Pons (tissue), 1 donor: ENCODE data around the gene CDT1.
"Not testable (repeated sequence)": the region's sequence is repeated elsewhere in the genome, so short reads cannot be mapped to it uniquely, and the experiment has no call there.

Experiments
- DNase-seq: peaks from one replicate; pipeline ENCODE4 v3.0.0-alpha.2; 2016; ENCODE audit warnings: low spot score

The CDT1 gene

DNA sequence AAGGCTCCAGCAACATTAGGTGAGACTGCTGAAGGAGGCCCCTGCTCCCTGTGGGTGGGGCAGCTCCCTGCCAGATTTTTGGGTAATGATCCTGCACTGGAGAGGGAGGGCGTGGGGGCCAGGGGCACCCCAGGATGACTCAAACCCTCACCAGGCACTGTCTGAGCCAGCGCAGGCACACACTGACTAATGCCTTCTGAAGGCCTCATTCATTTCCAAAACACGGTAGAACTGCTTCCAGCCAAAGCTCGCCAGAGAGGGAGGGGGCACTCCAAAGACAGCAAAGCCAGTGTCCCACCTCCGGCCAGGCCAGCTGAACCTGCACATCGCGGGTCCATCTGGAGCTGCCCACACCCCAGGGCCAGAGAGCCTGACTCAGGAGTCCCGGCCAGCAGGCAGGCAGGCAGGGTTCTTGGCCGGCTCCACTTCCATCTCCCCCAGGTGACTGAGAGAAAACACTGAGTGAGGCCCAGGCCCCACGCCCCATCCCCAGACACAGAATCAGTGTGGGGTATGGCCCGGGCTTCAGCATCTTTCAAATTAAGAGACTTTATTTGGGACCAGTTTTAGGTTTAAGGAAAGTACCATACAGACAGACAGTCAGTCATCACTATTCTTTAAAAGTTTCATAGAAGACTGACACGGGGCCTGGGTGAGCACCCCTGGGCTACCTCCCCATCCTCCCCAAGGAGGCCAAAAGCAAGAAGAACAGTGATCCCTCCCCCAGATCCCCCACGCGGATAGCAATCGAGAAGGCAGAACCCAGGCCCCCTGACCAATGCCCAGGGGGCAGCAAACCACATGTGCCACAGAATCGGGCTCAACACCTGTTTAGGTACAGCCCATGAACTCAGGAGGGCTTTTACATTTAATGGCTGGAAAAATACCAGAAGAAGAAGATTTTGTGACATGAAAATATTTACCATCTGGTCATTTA, 20.9 kb upstream of the CDT1 start:
- DNase-seq, result no peak

DNA sequence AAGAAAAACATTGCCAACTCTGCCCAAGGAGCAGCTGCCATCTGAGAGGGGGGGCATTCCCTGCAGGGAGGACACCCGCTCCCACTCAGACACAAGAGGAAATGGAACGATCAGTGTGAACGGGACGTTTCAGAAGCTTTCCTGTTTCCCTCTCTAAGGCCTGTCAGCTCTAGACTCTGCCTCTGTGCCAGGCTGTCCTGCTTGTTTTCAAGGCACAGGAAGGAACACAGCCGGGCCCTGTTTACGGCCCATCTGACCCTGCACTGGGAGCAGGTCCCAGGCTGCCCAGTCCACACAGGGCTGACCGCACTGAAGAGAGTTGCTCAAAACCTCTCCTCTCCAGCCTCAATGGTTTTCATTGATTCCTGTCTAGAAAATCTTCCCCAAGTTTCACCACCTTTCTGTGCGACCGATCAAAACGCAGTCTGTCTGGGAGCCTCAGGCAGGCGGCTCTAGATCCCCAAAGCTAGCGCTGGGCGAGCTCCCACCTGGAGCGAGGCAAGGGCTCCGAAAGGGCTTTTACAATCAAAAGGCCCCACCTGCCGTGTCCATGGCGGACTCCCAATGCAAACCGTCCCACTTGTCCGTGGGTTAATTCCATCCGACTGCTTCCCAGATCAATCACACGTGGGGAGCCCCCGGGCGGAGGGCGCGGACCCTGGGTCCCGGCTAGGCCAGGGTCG, 20.1 kb upstream of the CDT1 start:
- DNase-seq, result peak; percentile 90

DNA sequence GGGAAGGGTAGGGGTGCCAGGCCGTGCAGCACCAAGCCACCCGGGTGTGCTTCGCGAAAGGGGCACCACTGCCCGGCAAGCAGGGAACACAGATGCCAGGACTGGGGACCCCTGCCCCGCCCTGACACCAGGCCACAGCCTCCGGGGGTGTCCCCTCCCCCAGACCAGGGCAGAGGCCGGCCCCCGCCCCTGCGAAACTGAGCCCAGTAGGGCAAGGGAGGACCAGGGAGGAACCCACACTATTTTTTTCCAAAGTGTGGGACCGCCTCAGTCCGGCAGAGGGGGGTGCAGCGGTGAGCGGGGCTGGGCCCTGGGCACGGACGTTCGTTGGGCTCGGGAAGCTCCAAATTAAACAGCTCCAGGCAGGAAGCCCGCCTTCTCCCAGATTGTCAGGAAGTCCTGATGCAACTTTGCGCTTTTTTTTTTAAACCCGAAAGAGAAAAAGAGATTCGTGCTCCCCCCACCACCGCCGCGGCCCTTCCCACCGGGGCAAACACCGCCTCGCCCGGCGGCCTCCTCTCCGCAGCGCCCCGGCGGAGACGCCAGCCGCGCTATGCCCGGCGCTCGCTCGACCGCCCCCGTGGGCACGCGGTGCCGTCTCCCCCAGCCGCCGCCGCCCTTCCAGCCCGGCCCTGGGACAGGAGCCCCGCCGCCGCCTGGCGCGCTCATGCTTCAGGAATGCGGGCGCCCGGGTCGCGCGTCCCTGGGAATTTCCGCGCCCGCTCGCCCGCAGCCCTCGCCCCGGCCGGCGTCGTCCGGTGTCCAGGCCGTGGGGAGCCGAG, 19.3 kb upstream of the CDT1 start:
- no peak for DNase-seq

DNA sequence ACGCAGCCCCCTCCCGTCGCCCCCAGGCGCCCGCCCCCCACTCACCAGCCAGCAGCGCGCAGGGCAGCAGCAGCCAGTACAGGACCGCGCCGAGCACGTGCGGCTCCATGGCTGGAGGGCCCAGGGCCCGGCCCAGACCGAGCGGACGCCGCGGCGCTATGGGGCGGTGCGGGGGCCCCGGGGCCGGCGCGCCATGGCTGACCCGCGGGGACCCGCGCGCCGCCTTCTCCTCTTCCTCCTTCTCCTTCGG, 18.8 kb upstream of the CDT1 start:
- no peak for DNase-seq

DNA sequence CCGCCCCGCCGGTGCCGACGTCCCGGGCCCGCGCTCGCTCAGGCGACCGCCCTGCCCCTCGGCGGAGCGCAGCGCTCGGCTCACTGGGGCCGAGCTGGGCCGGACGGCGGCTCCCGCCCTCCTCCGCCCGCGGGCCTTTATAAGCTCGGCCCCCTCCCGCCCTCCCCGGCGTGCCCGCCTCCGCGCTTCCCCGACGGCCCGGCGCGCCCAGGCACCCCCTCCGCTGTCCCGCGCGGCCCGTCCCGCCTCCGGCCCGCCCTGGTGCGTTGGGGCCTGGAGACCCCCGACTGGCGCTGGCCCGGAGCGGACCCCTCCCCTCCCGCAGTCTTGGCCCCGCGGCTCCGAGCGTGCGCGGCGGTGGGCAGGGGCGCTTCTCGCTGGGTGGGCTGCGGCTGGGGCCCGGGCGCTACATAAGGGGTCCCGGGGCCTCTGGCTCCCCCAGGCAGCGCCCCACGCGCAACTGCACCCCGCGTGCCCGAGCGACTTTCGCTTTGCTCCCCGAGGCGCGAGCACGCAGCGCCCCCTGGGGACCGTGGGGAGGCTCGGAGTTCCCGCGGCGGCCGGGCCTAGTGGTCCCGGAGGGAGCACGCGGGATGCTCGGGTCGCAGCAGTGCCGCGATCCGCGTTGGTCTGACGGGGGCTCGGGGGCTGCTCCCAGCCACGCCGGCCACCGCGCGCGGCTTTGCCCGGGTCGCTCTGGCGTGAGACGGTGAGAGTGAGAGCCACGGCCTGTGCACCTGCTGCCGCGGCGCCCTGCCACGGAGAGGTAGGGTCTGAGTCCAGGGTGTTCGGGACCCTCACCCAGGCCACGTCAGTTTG, 18.3 kb upstream of the CDT1 start, which contains the start of gene PIEZO1:
Gene PIEZO1, minus strand, starts transcription at position 115 of the 819 bp plus-strand sequence. CDS start 256 bp downstream, outside the sequence.
- no peak for DNase-seq

DNA sequence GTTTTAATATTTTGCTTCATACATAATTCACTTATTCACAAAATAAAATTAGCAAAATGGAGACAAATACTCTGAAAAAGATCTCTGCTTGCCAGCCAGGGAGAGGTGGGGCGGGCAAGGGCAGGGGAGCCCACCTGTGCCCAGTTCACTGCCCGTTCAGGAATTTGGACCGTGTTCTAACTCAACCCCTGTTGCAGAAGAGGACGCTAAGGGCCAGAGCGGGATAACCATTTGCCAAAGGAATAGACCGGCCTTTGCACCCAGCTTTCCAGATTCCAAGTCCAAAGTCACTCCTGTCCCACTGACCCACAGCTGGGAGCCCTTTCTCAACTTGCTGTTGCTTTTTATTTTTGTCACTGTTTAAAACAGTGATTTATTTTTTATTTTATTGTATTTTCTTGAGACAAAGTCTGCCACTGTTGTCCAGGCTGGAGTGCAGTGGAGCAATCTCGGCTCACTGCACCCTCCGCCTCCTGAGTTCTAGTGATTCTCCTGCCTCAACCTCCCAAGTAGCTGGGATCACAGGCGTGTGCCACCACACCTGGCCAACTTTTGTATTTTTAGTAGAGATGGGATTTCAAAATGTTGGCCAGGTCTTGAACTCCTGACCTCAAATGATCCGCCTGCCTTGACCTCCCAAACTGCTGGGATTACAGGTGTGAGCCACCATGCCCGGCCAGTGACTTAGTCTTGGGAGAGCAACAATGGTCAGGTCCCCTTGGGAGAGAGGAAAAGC, 15.8 kb upstream of the CDT1 start:
- DNase-seq, result no peak

DNA sequence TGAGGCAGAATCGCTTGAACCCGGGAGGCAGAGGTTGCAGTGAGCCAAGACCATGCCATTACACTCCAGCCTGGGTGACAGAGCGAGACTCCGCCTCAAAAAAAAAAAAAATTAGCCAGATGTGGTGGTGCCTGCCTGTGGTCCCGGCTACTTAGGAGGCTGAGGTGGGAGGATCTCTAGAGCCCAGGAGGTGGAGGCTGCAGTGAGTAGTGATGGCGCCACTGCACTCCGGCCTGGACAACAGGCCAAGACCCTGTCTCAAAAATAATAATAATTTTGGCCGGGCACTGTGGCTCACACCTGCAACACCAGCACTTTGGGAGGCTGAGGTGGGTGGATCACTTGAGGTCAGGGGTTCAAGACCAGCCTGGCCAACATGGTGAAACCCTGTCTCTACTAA, 14.8 kb upstream of the CDT1 start:
- DNase-seq, result not testable (repeated sequence)

DNA sequence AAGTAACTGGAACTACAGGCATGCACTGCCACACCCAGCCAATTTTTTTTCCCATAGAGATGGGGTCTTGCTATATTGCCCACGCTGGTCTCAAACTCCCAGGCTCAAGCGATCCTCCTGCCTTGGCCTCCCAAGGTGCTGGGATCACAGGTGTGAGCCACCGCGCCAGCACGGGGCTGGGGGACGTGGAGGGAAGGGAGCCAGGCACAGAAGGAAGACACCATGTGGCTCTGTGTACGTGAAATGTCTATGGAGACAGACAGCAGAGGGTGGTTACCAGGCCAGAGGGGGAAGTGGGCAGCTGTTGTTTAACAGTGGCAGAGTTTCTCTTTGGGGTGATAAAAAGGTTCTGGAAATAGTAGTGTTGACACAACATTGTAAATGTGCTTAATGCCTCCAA, 14.0 kb upstream of the CDT1 start:
- no peak for DNase-seq

DNA sequence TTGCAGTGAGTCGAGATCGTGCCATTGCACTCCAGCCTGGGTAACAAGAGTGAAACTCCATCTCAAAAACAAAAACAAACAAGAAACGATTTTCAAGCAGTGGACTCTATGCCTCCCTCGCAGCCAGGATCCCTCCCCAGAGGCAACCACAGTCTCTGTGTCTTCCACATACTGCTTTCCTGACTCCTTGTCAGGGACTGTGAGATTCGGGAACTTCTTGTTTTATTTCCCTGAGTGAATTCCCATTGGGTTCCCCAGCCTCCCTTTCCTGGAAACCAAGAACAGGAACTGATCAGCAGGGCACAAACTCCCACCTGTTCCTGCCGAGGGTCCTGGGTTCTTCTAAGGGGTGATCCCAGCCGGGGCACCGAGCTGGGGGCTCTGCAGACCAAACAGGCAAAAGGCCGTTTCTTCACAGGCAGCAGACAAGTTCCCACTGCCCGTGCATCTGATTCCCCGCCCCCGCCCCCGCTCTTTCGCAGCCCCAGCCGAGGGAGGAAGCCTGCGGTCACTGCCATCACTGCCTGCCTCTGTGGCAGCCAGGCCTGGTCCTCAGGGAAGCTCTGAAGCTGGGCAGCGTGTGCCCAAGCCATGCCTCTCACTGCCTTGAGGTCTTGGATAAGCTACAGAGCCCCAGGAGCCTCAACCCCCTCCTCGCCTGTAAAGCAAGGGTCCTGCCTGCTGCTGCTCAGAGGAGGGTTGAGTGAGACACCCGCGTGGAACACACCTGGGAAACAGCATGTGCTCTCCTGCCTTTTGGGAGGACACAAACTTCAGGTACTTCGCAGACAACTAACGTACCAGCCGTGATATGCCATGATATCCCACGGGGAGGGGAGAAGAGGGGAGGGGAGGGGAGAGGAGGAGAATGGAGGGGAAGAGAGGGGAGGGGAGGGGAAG, 13.0 kb upstream of the CDT1 start:
- no peak for DNase-seq

DNA sequence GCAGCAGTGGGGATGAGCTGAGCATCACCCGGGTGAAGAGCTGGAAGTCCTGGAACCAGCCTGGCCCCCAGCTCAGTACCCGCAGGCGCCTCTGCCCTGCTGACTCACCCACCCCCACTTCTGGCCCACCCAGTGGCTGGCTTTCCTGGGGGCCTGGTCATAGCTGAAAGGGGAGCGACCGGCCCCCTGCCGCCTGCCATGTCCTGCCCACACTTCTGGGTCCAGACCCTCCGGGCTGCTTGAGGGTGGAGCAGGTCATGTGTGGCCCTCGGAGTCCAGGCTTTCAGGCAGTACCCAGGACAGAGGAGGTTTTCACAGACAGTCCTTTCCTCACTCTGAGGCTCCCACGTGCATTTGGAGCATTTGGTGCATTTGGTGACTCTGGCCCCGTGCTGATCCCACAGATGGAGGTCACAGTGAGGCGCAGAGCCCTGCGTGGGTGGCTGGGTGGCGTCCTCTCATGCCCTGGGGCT, 11.5 kb upstream of the CDT1 start:
- DNase-seq, result no peak

DNA sequence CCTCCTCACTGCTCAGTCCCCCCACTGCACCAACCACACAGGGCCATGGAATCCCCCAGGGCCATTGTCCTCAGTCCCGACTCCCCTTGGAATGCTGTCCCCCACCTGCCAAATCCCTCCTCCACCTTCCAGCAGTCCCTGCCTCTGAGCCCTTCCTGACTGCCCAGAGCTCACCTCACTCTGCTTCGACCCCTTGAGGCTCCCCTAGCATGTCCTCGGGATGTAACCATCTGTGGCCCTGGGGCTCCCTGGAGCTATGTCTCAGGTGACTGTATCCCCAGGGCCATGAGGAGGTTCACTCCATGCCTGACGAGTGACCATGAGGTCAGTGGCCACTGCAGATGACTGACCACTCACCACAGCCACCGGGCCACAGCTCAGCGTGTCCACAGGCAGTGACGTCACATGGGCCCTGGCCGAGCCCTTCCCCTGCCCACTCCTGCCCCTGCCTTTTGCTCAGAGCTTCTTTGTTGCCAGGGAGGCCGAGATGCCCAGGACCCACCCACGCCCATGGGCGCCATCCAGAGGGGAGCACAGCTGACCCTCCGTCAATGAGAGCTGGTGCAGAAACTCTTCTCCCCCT, 10.8 kb upstream of the CDT1 start:
- DNase-seq, result no peak

DNA sequence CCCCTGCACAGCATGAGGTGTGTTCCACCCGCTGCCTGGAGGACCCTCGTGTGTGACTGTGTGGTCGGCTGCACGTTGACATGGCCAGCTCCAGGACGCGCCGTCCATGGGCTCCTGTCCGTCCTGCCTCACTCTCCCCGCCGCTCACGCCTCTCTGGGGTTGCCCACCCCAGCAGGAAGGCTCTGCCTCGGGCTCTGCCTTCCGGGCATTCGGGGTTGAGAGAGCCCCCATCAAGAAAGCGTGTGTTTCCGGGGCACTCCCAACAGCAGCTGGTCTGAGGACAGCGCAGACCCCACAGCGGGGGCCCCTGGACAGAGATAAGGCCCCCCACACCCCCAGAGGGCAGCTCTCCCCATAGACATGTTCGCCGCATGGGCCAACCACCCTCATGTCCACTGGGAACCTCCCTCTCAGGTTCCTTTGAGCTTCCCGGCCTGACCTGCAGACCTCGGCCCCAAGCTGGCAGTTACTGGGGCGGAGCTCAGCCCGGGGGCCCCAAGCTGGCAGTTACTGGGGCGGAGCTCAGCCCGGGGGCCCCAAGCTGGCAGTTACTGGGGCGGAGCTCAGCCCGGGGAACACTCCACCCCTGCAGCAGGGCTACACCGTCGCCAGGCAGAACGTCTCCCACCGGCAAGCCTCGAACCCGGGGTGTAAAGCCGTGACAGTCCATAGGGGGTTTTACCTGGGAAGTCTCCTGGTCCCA, 10.2 kb upstream of the CDT1 start:
- no peak for DNase-seq

DNA sequence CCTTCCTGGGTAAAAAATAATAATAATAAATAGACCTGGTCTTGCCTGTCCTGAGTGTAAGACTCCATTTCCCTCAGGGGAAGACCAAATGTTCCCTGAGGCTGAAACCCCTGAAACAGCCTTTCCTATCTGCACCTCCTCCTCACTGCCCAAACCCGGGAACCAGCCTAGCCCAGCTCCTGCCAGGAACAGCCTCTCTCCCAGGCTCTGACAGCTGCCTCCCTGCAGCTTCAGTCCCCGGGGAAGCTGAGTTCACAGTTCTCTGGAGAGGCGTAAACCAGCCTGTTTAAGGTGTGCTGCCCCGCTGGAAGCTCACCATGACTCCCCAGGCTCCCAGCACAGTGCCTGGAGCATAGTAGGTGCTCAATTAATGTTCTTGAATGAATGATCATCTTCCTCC, 7.3 kb upstream of the CDT1 start:
- no peak for DNase-seq

DNA sequence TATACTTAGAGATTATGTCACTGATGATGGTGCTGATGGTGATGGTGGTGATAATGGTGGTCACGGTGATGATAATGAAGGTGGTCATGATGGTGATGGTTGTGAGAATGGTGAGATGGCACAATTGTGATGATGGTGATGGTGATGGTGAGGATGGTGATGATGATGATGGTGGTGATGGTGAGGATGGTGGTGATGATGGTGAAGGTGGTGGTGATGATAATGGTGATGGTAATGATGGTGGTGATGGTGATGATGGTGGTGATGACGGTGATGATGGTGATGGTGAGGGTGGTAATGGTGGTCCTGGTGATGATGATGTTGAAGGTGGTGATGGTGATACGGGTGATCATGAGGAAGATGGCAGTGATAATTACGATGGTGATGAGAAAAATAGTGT, 5.5 kb upstream of the CDT1 start:
- DNase-seq, result no peak

DNA sequence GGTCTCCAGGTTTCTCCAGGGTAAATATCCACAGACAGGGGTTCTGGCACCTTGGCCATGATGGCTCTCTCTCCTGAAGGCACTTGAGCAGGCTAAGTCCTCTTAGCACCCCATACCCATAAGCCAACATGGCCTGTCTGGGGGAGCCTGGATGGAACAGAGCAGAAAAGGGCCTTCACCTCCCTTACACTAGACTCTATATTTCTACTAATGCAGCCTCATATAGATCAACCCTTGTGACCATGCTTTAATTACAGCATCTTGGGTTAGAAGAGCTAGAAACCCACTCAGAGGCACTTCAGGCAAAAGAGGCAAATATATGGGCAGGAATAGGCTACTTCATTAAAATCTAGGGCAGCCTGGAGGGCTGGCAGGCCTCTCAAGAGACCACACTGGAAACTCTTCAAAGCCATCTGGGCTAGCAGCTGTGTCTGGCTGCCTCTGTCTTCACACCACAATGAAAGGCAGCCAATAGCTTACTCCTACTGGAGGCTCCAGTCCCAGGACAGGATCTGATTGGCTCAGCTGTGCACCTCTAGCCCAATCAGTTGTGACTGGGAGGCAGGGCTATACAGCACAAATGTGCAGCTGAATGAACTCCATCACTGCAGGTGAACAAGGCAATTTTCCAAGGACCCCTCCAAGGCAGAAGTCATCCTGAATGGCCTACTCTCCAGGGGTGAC, 4.7 kb upstream of the CDT1 start:
- DNase-seq, result no peak

DNA sequence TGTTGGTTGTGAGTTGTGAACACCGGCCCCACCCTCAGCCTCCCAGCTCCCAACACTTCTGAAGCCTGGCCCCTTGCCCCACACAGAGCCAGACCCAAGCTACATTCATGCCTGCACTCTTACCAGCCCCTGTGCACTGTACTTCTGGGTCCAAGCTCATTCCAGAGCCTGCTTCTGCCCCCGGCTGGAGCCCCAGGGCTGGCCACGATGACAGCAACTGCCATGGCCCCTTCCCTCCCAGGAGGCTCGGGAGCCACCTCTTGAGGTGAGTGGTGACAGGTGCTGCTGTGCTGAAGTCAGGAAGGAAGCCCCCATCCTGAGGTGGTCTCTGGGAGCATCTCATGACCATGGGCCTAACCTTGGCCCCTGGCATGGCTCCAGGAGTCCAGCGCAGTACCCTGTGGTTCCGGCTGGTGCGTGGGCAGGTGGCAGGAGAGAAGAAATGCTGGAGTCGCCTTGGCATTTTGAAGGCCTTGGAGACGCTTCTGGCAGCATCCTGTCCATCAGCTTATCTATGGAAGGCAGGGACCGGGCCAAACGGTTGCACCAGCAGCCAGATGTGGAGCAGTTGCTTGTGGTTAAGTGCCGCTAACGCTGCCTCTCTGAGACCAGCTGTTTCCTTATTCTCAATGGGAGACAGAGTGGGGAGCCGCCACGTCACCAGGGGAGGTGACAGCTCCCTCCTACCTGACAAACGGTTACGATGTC, 3.9 kb upstream of the CDT1 start:
- DNase-seq, result no peak

DNA sequence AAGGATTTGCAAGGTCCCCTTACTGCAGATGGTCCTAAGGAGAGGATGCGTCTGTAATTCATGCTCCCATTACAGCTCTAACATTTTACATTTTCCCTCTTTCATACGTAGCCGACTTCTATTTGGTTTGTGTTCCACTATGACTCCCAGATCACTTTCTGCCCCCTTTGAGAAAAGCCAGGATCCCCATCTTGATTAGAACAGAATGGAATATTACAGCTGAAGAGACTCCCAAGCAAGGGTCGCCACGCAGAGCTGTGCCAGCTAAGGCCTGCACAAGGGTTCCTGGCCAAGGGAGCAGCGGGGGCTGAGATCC, 3.4 kb upstream of the CDT1 start:
- DNase-seq, result no peak

DNA sequence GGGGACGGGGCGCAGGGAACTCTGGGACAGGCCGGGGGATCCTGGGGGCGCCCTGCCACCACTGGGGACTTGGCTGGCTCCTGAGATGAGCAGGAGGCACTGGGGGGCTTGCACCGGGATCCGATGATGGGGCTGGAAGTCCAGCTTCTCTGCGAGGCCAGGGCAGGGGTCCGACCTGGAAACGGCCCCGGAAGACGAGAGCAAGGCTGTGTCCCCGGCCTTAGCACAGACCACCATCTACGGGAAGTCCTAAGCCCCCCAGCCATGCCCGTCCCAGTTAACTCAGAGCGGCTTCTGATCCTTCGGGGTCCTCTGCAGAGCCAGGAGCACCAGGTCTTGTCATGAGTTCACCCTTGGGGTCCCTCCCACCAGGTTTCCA, 573 bp downstream of the CDT1 start:
- no peak for DNase-seq
